Neural progenitor cell (in vitro differentiated cells): Measurements from ENCODE around the gene NEGR1. TPM values are rescaled to one million over a fixed set of nuclear protein-coding genes. Genes with fewer than 3 reads are reported as not detected.
"Not testable (repeated sequence)": the region's sequence is repeated elsewhere in the genome, so short reads cannot be mapped to it uniquely, and the experiment has no call there.

Experiments
- DNase-seq: peaks from one replicate; pipeline ENCODE4 v3.0.0-alpha.2; 2016; ENCODE audit warnings: low spot score
- H2AFZ ChIP-seq: fragments of 200-600 bp; sonication (generic); replicated peaks from 2 replicates; pipeline ENCODE4 v1.6.1; 2016; ENCODE audit warnings: antibody characterized with exemption
- H3F3A ChIP-seq: fragments of 200-600 bp; sonication (generic); 2 replicates; pipeline ENCODE4 v1.6.1; 2016; ENCODE audit warnings: antibody characterized with exemption, low read depth
- H3K27ac ChIP-seq: fragments of 200-600 bp; sonication (generic); 2 replicates; pipeline ENCODE4 v1.5.1; 2016; ENCODE audit warnings: mild to moderate bottlenecking
- H3K27me3 ChIP-seq: fragments of 200-600 bp; sonication (generic); 2 replicates; pipeline ENCODE4 v1.6.1; 2016; ENCODE audit warnings: mild to moderate bottlenecking, moderate library complexity
- H3K36me3 ChIP-seq: fragments of 200-600 bp; sonication (generic); 2 replicates; pipeline ENCODE4 v1.5.1; 2016
- H3K4me1 ChIP-seq: fragments of 200-600 bp; sonication (generic); 2 replicates; pipeline ENCODE4 v1.6.1; 2016; ENCODE audit warnings: mixed run types
- H3K4me2 ChIP-seq: fragments of 200-600 bp; sonication (generic); 2 replicates; pipeline ENCODE4 v1.6.1; 2016
- H3K4me3 ChIP-seq: fragments of 200-600 bp; sonication (generic); 2 replicates; pipeline ENCODE4 v1.5.1; 2016
- H3K79me2 ChIP-seq: fragments of 200-600 bp; sonication (generic); 2 replicates; pipeline ENCODE4 v1.6.1; 2016; ENCODE audit warnings: low read depth
- H3K9ac ChIP-seq: fragments of 200-600 bp; sonication (generic); 2 replicates; pipeline ENCODE4 v1.6.1; 2016
- H3K9me3 ChIP-seq: fragments of 200-600 bp; sonication (generic); 2 replicates; pipeline ENCODE4 v1.5.1; 2016; ENCODE audit warnings: low read depth
- H4K20me1 ChIP-seq: fragments of 200-600 bp; sonication (generic); 2 replicates; pipeline ENCODE4 v1.6.1; 2016; ENCODE audit warnings: low read depth
- H3K27ac Mint-ChIP-seq: 3 replicates; pipeline ENCODE4 v1.8.0; 2021; ENCODE audit warnings: mixed read lengths
- H3K27me3 Mint-ChIP-seq: 2 replicates; pipeline ENCODE4 v1.8.0; 2022; ENCODE audit warnings: low read depth, mild to moderate bottlenecking, inconsistent platforms, moderate library complexity, mixed read lengths; ENCODE audit not compliant: insufficient read depth
- H3K36me3 Mint-ChIP-seq: 3 replicates; pipeline ENCODE4 v1.8.0; 2021; ENCODE audit warnings: mixed read lengths
- H3K4me1 Mint-ChIP-seq: 3 replicates; pipeline ENCODE4 v1.8.0; 2021; ENCODE audit warnings: mixed read lengths
- H3K4me3 Mint-ChIP-seq: 3 replicates; pipeline ENCODE4 v1.8.0; 2021; ENCODE audit warnings: mild to moderate bottlenecking, moderate library complexity, mixed read lengths
- H3K9me3 Mint-ChIP-seq: 3 replicates; pipeline ENCODE4 v1.8.0; 2020; ENCODE audit warnings: mixed read lengths
- EZH2 ChIP-seq: fragments of 200-600 bp; sonication (generic); IDR thresholded peaks from 2 replicates; pipeline ENCODE4 v1.6.1; 2017; ENCODE audit warnings: antibody characterized with exemption, mild to moderate bottlenecking, moderate library complexity
- EZH2phosphoT487 ChIP-seq: fragments of 200-600 bp; sonication (generic); IDR thresholded peaks from 2 replicates; pipeline ENCODE4 v1.6.1; 2017; ENCODE audit warnings: antibody characterized with exemption
- total RNA-seq: library from RNA; depleted of rRNA; stranded (reverse); fragments of >200 nt; gene quantifications from 2 replicates; pipeline ENCODE4 v1.2.3, GENCODE V29; 2015; ENCODE audit warnings: low replicate concordance
- TF ChIP-seq, protein P1 (sequence below): fragments of 200-600 bp; sonication (generic); IDR thresholded peaks from 2 replicates; pipeline ENCODE4 v1.5.1; 2017; ENCODE audit warnings: antibody characterized with exemption, mild to moderate bottlenecking

The NEGR1 gene
- total RNA-seq, 1 donor from 2014 or later: 0.62 TPM

DNA sequence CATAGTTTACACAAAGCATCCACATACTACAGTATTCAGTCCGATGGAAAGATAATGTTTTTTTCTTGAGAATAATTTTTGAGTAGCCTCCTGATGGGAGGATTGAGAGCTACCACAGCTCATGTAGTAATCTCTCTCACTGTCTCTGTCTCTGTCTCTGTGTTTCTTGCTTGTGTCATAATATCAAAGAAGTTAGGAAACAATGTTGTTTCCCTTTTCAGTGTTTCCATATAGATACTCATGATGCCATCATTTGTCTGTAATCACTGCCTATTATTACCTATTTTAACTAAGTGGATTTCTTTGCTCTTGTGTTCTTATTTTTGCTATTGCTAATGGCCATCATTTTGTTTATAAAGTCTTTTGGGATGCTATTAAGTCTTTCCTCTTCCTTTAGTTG lies 367.7 kb downstream of the NEGR1 start:
- Histone ChIP-seq H3K79me2 (no peaks in the 10 kb centered on the region), H3K4me3 (no peak overlapping the region), H3K4me1 (peaks cover 1% of the 10 kb centered on the region), H3F3A (no peaks in the 10 kb centered on the region), H4K20me1 (no peaks in the 10 kb centered on the region), H2AFZ (no peak overlapping the region), H3K9me3 (no peaks in the 10 kb centered on the region), H3K36me3 (no peaks in the 10 kb centered on the region), H3K9ac (no peak overlapping the region), H3K27ac (no peak overlapping the region), H3K27me3 (no peaks in the 10 kb centered on the region), H3K4me2 (no peak overlapping the region)
- no peaks in the 10 kb centered on the region for H3K4me1 Mint-ChIP-seq
- H3K36me3 Mint-ChIP-seq: no peaks in the 10 kb centered on the region
- H3K27ac Mint-ChIP-seq: no peak overlapping the region
- H3K4me3 Mint-ChIP-seq: no peak overlapping the region
- TF ChIP-seq EZH2phosphoT487 (no peak), EZH2 (no peak)
- TF ChIP-seq, protein P1, sequence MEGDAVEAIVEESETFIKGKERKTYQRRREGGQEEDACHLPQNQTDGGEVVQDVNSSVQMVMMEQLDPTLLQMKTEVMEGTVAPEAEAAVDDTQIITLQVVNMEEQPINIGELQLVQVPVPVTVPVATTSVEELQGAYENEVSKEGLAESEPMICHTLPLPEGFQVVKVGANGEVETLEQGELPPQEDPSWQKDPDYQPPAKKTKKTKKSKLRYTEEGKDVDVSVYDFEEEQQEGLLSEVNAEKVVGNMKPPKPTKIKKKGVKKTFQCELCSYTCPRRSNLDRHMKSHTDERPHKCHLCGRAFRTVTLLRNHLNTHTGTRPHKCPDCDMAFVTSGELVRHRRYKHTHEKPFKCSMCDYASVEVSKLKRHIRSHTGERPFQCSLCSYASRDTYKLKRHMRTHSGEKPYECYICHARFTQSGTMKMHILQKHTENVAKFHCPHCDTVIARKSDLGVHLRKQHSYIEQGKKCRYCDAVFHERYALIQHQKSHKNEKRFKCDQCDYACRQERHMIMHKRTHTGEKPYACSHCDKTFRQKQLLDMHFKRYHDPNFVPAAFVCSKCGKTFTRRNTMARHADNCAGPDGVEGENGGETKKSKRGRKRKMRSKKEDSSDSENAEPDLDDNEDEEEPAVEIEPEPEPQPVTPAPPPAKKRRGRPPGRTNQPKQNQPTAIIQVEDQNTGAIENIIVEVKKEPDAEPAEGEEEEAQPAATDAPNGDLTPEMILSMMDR: no peak
- DNase-seq: no peak
- H3K9me3 Mint-ChIP-seq: peaks cover 6% of the 10 kb centered on the region
- peaks cover 3% of the 10 kb centered on the region for H3K27me3 Mint-ChIP-seq

DNA sequence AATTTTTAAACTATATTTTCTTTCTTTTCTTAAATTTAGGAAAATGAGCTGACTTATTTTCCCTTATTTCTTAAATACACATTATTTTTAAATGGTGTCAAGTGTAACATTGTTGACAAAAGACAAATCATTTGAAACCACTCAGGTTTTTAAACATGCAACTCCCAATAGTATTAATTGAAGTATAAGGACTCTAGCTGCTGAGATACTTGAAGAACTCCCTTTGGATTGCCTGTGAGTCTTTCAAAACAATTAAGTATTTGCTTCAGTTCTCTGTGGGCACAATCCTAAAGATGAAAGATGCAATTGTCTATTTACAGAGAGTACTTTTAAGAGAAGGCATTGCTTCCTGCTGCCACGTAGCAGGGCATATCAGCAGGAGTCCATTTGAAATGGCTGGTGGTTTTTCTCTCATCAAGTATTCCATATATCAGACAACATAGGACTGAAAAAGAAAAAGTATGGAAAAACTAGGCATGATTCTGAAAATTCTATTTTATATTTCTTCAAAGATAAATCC lies 373.4 kb downstream of the NEGR1 start:
- Histone ChIP-seq H3K27me3 (no peaks in the 10 kb centered on the region), H3K9ac (no peak overlapping the region), H3K36me3 (no peaks in the 10 kb centered on the region), H3F3A (no peaks in the 10 kb centered on the region), H3K27ac (peak overlapping the region; percentile 23), H2AFZ (peak overlapping the region; percentile 2), H3K4me1 (peaks cover 16% of the 10 kb centered on the region), H3K4me2 (peak overlapping the region; percentile 43), H3K9me3 (no peaks in the 10 kb centered on the region), H3K79me2 (no peaks in the 10 kb centered on the region), H4K20me1 (no peaks in the 10 kb centered on the region), H3K4me3 (no peak overlapping the region)
- H3K4me1 Mint-ChIP-seq: peaks cover 12% of the 10 kb centered on the region
- H3K27me3 Mint-ChIP-seq: no peaks in the 10 kb centered on the region
- no peak for TF ChIP-seq EZH2phosphoT487
- no peak for TF ChIP-seq EZH2
- no peak overlapping the region for H3K4me3 Mint-ChIP-seq
- no peaks in the 10 kb centered on the region for H3K36me3 Mint-ChIP-seq
- H3K9me3 Mint-ChIP-seq: no peaks in the 10 kb centered on the region
- no peak overlapping the region for H3K27ac Mint-ChIP-seq
- peak; percentile 11 for DNase-seq

DNA sequence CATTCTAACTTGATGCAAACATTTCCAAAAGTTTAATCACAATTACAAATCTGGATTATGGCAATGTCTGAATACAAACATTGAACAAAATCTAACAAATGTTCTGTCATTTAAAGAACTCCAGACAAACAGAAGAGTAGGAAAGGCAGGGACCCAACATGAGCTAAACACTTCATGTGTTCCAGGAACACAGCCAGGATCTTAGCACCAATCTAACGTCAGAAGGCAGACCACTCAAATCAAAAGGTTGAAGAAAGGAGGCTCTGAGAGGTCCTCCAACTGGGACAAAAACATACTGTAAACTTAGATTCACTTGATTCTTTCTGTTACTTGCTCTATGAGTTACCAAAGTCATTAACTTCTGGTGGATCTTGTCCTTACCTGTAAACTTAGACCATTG lies 374.0 kb downstream of the NEGR1 start:
- Histone ChIP-seq H3K27ac (peak overlapping the region; percentile 23), H2AFZ (peak overlapping the region; percentile 56), H3K4me3 (no peak overlapping the region), H3F3A (no peaks in the 10 kb centered on the region), H3K79me2 (no peaks in the 10 kb centered on the region), H4K20me1 (no peaks in the 10 kb centered on the region), H3K9ac (no peak overlapping the region), H3K9me3 (no peaks in the 10 kb centered on the region), H3K4me1 (peaks cover 16% of the 10 kb centered on the region), H3K36me3 (no peaks in the 10 kb centered on the region), H3K4me2 (peak overlapping the region; percentile 43), H3K27me3 (no peaks in the 10 kb centered on the region)
- Mint-ChIP-seq H3K9me3 (no peaks in the 10 kb centered on the region), H3K27ac (no peak overlapping the region), H3K27me3 (no peaks in the 10 kb centered on the region), H3K36me3 (no peaks in the 10 kb centered on the region), H3K4me3 (no peak overlapping the region), H3K4me1 (peaks cover 12% of the 10 kb centered on the region)
- no peak for DNase-seq
- no peak for TF ChIP-seq EZH2phosphoT487
- TF ChIP-seq, protein P1: no peak
- TF ChIP-seq EZH2: no peak

DNA sequence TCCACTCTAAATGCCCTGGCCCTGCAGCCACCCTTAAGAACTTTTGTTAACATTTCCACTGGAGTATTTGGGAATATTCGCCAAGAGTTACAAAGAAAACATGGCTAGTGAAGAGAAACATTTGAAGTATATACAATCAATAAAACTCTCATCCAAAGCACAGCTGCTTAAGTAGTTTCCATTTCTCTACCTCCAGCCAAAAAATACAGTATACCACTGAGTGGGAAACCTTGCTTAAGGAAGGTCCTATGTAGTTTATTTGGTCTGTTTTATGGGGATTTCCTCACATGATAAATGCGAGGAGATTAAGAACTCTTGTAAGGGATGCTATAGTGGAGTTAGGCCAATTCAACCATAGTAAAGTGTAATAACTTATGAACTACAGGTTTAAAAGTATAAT lies 382.5 kb downstream of the NEGR1 start:
- no peaks in the 10 kb centered on the region for H3F3A ChIP-seq
- Mint-ChIP-seq H3K36me3 (no peaks in the 10 kb centered on the region), H3K9me3 (no peaks in the 10 kb centered on the region), H3K4me1 (no peaks in the 10 kb centered on the region), H3K4me3 (no peak overlapping the region), H3K27me3 (no peaks in the 10 kb centered on the region), H3K27ac (no peak overlapping the region)
- no peak overlapping the region for H3K9ac ChIP-seq
- H2AFZ ChIP-seq: no peak overlapping the region
- no peak overlapping the region for H3K4me3 ChIP-seq
- no peaks in the 10 kb centered on the region for H3K79me2 ChIP-seq
- no peaks in the 10 kb centered on the region for H3K4me1 ChIP-seq
- no peak overlapping the region for H3K4me2 ChIP-seq
- H3K27ac ChIP-seq: no peak overlapping the region
- TF ChIP-seq EZH2: no peak
- TF ChIP-seq EZH2phosphoT487: no peak
- TF ChIP-seq, protein P1: no peak
- no peaks in the 10 kb centered on the region for H3K9me3 ChIP-seq
- no peaks in the 10 kb centered on the region for H3K27me3 ChIP-seq
- no peak for DNase-seq
- no peaks in the 10 kb centered on the region for H4K20me1 ChIP-seq
- no peaks in the 10 kb centered on the region for H3K36me3 ChIP-seq

DNA sequence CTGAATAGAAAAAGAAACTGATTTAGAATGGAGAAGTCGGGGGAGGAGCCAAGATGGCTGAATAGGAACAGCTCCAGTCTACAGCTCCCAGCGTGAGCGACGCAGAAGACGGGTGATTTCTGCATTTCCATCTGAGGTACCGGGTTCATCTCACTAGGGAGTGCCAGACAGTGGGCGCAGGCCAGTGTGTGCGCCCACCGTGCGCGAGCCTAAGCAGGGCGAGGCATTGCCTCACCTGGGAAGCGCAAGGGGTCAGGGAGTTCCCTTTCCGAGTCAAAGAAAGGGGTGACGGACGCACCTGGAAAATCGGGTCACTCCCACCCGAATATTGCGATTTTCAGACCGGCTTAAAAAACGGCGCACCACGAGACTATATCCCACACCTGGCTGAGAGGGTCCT lies 394.2 kb downstream of the NEGR1 start:
- DNase-seq, H2AFZ ChIP-seq, H3K9me3 ChIP-seq, H3K36me3 ChIP-seq, H3K9me3 Mint-ChIP-seq, H3F3A ChIP-seq, H3K79me2 ChIP-seq, H3K27ac Mint-ChIP-seq, H3K4me1 Mint-ChIP-seq, H3K27me3 ChIP-seq, H3K4me2 ChIP-seq, H3K4me3 ChIP-seq, H3K27me3 Mint-ChIP-seq, H3K4me3 Mint-ChIP-seq, H3K9ac ChIP-seq, H3K27ac ChIP-seq, H3K36me3 Mint-ChIP-seq, H4K20me1 ChIP-seq: not testable (repeated sequence)
- H3K4me1 ChIP-seq: peaks cover 23% of the 10 kb centered on the region
